Measurements from ENCODE around the gene KRT76. TPM values are rescaled to one million over a fixed set of nuclear protein-coding genes. Genes with fewer than 3 reads are reported as not detected.

Gene KRT76
- total and polyA plus RNA-seq, 4 donors, result not detected

GRCh38 chr12:52749827-52750226 is 27.3 kb downstream of the KRT76 start:
- H3K27ac ChIP-seq (ENCODE audit: low read depth in 1 of 2, low read length in 1 of 2), result no peak overlapping the region
- H3K9ac ChIP-seq (ENCODE audit: insufficient read depth in 1 of 2, low read length in 2 of 2), result no peak overlapping the region
- H3K9me3 ChIP-seq (ENCODE audit: control insufficient read depth in 4 of 4, insufficient read depth in 3 of 4, low read length in 3 of 4), result peaks cover 0 to 8% (median 0%) of the 10 kb centered on the region in 4 donors
- ATAC-seq (ENCODE audit: insufficient read depth, low FRiP score) (no peak), DNase-seq (no peak)
- 81 to 82% methylated on average over 3 of the region's 3 CpGs for WGBS, 2 donors
- peaks cover 0 to 3% (median 0%) of the 10 kb centered on the region in 5 donors for H3K4me1 ChIP-seq (ENCODE audit: control insufficient read depth in 5 of 5, insufficient read depth in 5 of 5, low read length in 5 of 5)
- H3K36me3 ChIP-seq (ENCODE audit: control insufficient read depth in 4 of 4, insufficient read depth in 4 of 4, low read length in 4 of 4), result no peaks in the 10 kb centered on the region
- peaks cover 0 to 7% (median 0%) of the 10 kb centered on the region in 3 donors for H3K27me3 ChIP-seq (ENCODE audit: control insufficient read depth in 3 of 3, insufficient read depth in 3 of 3, low read length in 2 of 3)
- TF ChIP-seq CTCF (IDR thresholded peaks at IDR 0.05; ENCODE audit: control extremely low read depth, extremely low read depth), result no peak
- no peak overlapping the region for H3K4me3 ChIP-seq

- H3K4me3 ChIP-seq, result no peak overlapping the region
- 39 to 53% methylated on average over 14 of the region's 14 CpGs for WGBS, 2 donors
- peaks cover 0 to 7% (median 0%) of the 10 kb centered on the region in 4 donors for H3K9me3 ChIP-seq (ENCODE audit: control insufficient read depth in 4 of 4, insufficient read depth in 3 of 4, low read length in 3 of 4)
- TF ChIP-seq CTCF (IDR thresholded peaks at IDR 0.05; ENCODE audit: control extremely low read depth, extremely low read depth), result no peak
- no peaks in the 10 kb centered on the region for H3K4me1 ChIP-seq (ENCODE audit: control insufficient read depth in 5 of 5, insufficient read depth in 5 of 5, low read length in 5 of 5)
- no peak overlapping the region for H3K9ac ChIP-seq (ENCODE audit: insufficient read depth in 1 of 2, low read length in 2 of 2)
- ATAC-seq (ENCODE audit: insufficient read depth, low FRiP score), result no peak
- no peak overlapping the region for H3K27ac ChIP-seq (ENCODE audit: low read depth in 1 of 2, low read length in 1 of 2)
- H3K27me3 ChIP-seq (ENCODE audit: control insufficient read depth in 3 of 3, insufficient read depth in 3 of 3, low read length in 2 of 3), result peaks cover 0 to 7% (median 0%) of the 10 kb centered on the region in 3 donors
- no peaks in the 10 kb centered on the region for H3K36me3 ChIP-seq (ENCODE audit: control insufficient read depth in 4 of 4, insufficient read depth in 4 of 4, low read length in 4 of 4)
- DNase-seq, result no peak
Observed at GRCh38 chr12:52748578-52748977, 28.6 kb downstream of the KRT76 start.

GRCh38 chr12:52745554-52745953 is 31.6 kb downstream of the KRT76 start:
- 74 to 81% methylated on average over 5 of the region's 5 CpGs for WGBS, 2 donors
- Histone ChIP-seq H3K9me3 (ENCODE audit: control insufficient read depth in 4 of 4, insufficient read depth in 3 of 4, low read length in 3 of 4) (peaks cover 0 to 6% (median 0%) of the 10 kb centered on the region in 4 donors), H3K4me3 (no peak overlapping the region), H3K4me1 (ENCODE audit: control insufficient read depth in 5 of 5, insufficient read depth in 5 of 5, low read length in 5 of 5) (no peaks in the 10 kb centered on the region), H3K27me3 (ENCODE audit: control insufficient read depth in 3 of 3, insufficient read depth in 3 of 3, low read length in 2 of 3) (peaks cover 0 to 3% (median 0%) of the 10 kb centered on the region in 3 donors), H3K9ac (ENCODE audit: insufficient read depth in 1 of 2, low read length in 2 of 2) (no peak overlapping the region), H3K27ac (ENCODE audit: low read depth in 1 of 2, low read length in 1 of 2) (no peak overlapping the region), H3K36me3 (ENCODE audit: control insufficient read depth in 4 of 4, insufficient read depth in 4 of 4, low read length in 4 of 4) (no peaks in the 10 kb centered on the region)
- ATAC-seq (ENCODE audit: insufficient read depth, low FRiP score) (no peak), DNase-seq (no peak)
- no peak for TF ChIP-seq CTCF (IDR thresholded peaks at IDR 0.05; ENCODE audit: control extremely low read depth, extremely low read depth)

Measured in lung (tissue), 12 donors.